ENCODE data around the gene CDK5RAP1. TPM values are rescaled to one million over a fixed set of nuclear protein-coding genes. Genes with fewer than 3 reads are reported as not detected.
"Not testable (repeated sequence)": the region's sequence is repeated elsewhere in the genome, so short reads cannot be mapped to it uniquely, and the experiment has no call there.

CDK5RAP1 gene
- total and polyA plus RNA-seq, 4 donors, result 16.8 to 65.7 (median 23.6) TPM

- intact Hi-C loops (cut with DNase I), result no loop called here
- no peaks in the 10 kb centered on the region for H3K4me1 ChIP-seq (ENCODE audit: control insufficient read depth in 1 of 2, insufficient read depth in 2 of 2, low read length in 2 of 2)
- ATAC-seq (ENCODE audit: low FRiP score) (no peak), DNase-seq (no peak)
- H3K36me3 ChIP-seq (ENCODE audit: control insufficient read depth in 1 of 2, insufficient read depth in 2 of 2, low read length in 1 of 2), result no peaks in the 10 kb centered on the region
- WGBS, 2 donors, result 0 to 1% methylated on average over 8 of the region's 8 CpGs
- H3K27me3 ChIP-seq (ENCODE audit: control insufficient read depth in 1 of 2, insufficient read depth in 2 of 2, low read length in 1 of 2), result no peaks in the 10 kb centered on the region
- H3K4me3 ChIP-seq (ENCODE audit: low read length in 2 of 2), result peak overlapping the region; percentile 36 to 93
- no peaks in the 10 kb centered on the region for H3K9me3 ChIP-seq (ENCODE audit: control insufficient read depth, low read length)
- no peak overlapping the region for H3K27ac ChIP-seq (ENCODE audit: low read depth in 1 of 2, low read length in 2 of 2)
Measured at GRCh38 chr20:33400812-33401183, 521 bp downstream of the CDK5RAP1 start.

GRCh38 chr20:33399924-33400323, 1.4 kb downstream of the CDK5RAP1 start:
- Histone ChIP-seq H3K27ac (ENCODE audit: low read depth in 1 of 2, low read length in 2 of 2) (no peak overlapping the region), H3K36me3 (ENCODE audit: control insufficient read depth in 1 of 2, insufficient read depth in 2 of 2, low read length in 1 of 2) (no peaks in the 10 kb centered on the region), H3K9me3 (ENCODE audit: control insufficient read depth, low read length) (no peaks in the 10 kb centered on the region), H3K27me3 (ENCODE audit: control insufficient read depth in 1 of 2, insufficient read depth in 2 of 2, low read length in 1 of 2) (no peaks in the 10 kb centered on the region), H3K4me1 (ENCODE audit: control insufficient read depth in 1 of 2, insufficient read depth in 2 of 2, low read length in 2 of 2) (no peaks in the 10 kb centered on the region), H3K4me3 (ENCODE audit: low read length in 2 of 2) (no peak overlapping the region)
- ATAC-seq (ENCODE audit: low FRiP score), result no peak
- WGBS, 2 donors, result 53 to 59% methylated on average over 6 of the region's 6 CpGs
- DNase-seq, result no peak
- intact Hi-C loops (cut with DNase I), result no loop called here

GRCh38 chr20:33394718-33395117, 6.6 kb downstream of the CDK5RAP1 start:
- DNase-seq, result no peak
- H3K36me3 ChIP-seq (ENCODE audit: control insufficient read depth in 1 of 2, insufficient read depth in 2 of 2, low read length in 1 of 2), result peaks cover 0 to 1% of the 10 kb centered on the region in 2 donors
- no peak for ATAC-seq (ENCODE audit: low FRiP score)
- H3K4me1 ChIP-seq (ENCODE audit: control insufficient read depth in 1 of 2, insufficient read depth in 2 of 2, low read length in 2 of 2), result no peaks in the 10 kb centered on the region
- WGBS, 2 donors, result 84 to 85% methylated on average over 4 of the region's 4 CpGs
- intact Hi-C loops (cut with DNase I), result no loop called here
- no peaks in the 10 kb centered on the region for H3K27me3 ChIP-seq (ENCODE audit: control insufficient read depth in 1 of 2, insufficient read depth in 2 of 2, low read length in 1 of 2)
- no peak overlapping the region for H3K4me3 ChIP-seq (ENCODE audit: low read length in 2 of 2)
- no peaks in the 10 kb centered on the region for H3K9me3 ChIP-seq (ENCODE audit: control insufficient read depth, low read length)
- no peak overlapping the region for H3K27ac ChIP-seq (ENCODE audit: low read depth in 1 of 2, low read length in 2 of 2)

- intact Hi-C loops (cut with DNase I), result no loop called here
- Histone ChIP-seq H3K27me3 (ENCODE audit: control insufficient read depth in 1 of 2, insufficient read depth in 2 of 2, low read length in 1 of 2) (no peaks in the 10 kb centered on the region), H3K9me3 (ENCODE audit: control insufficient read depth, low read length) (no peaks in the 10 kb centered on the region), H3K27ac (ENCODE audit: low read depth in 1 of 2, low read length in 2 of 2) (no peak overlapping the region), H3K4me3 (ENCODE audit: low read length in 2 of 2) (no peak overlapping the region), H3K4me1 (ENCODE audit: control insufficient read depth in 1 of 2, insufficient read depth in 2 of 2, low read length in 2 of 2) (no peaks in the 10 kb centered on the region), H3K36me3 (ENCODE audit: control insufficient read depth in 1 of 2, insufficient read depth in 2 of 2, low read length in 1 of 2) (peaks cover 0 to 1% of the 10 kb centered on the region in 2 donors)
- 87 to 89% methylated on average over 4 of the region's 4 CpGs for WGBS, 2 donors
- ATAC-seq (ENCODE audit: low FRiP score) (no peak), DNase-seq (no peak)
Measured at GRCh38 chr20:33393609-33394008, 7.7 kb downstream of the CDK5RAP1 start.

GRCh38 chr20:33391722-33392415, 9.4 kb downstream of the CDK5RAP1 start:
- Histone ChIP-seq H3K4me3 (ENCODE audit: low read length in 2 of 2) (no peak overlapping the region), H3K4me1 (ENCODE audit: control insufficient read depth in 1 of 2, insufficient read depth in 2 of 2, low read length in 2 of 2) (no peaks in the 10 kb centered on the region), H3K9me3 (ENCODE audit: control insufficient read depth, low read length) (no peaks in the 10 kb centered on the region), H3K27ac (ENCODE audit: low read depth in 1 of 2, low read length in 2 of 2) (no peak overlapping the region), H3K27me3 (ENCODE audit: control insufficient read depth in 1 of 2, insufficient read depth in 2 of 2, low read length in 1 of 2) (no peaks in the 10 kb centered on the region), H3K36me3 (ENCODE audit: control insufficient read depth in 1 of 2, insufficient read depth in 2 of 2, low read length in 1 of 2) (peaks cover 0 to 3% of the 10 kb centered on the region in 2 donors)
- ATAC-seq (ENCODE audit: low FRiP score) (no peak), DNase-seq (no peak)
- WGBS, 2 donors, result 70 to 75% methylated on average over 9 of the region's 9 CpGs
- intact Hi-C loops (cut with DNase I), result no loop called here

GRCh38 chr20:33389326-33389725, 12.0 kb downstream of the CDK5RAP1 start:
- H3K9me3 ChIP-seq (ENCODE audit: control insufficient read depth, low read length); DNase-seq; intact Hi-C loops (cut with DNase I); H3K36me3 ChIP-seq (ENCODE audit: control insufficient read depth in 1 of 2, insufficient read depth in 2 of 2, low read length in 1 of 2); ATAC-seq (ENCODE audit: low FRiP score); H3K27me3 ChIP-seq (ENCODE audit: control insufficient read depth in 1 of 2, insufficient read depth in 2 of 2, low read length in 1 of 2); H3K4me1 ChIP-seq (ENCODE audit: control insufficient read depth in 1 of 2, insufficient read depth in 2 of 2, low read length in 2 of 2); H3K4me3 ChIP-seq (ENCODE audit: low read length in 2 of 2); H3K27ac ChIP-seq (ENCODE audit: low read depth in 1 of 2, low read length in 2 of 2): not testable (repeated sequence)
- WGBS, 2 donors, result 96 to 97% methylated on average over 18 to 36 of the region's 36 CpGs

DNA sequence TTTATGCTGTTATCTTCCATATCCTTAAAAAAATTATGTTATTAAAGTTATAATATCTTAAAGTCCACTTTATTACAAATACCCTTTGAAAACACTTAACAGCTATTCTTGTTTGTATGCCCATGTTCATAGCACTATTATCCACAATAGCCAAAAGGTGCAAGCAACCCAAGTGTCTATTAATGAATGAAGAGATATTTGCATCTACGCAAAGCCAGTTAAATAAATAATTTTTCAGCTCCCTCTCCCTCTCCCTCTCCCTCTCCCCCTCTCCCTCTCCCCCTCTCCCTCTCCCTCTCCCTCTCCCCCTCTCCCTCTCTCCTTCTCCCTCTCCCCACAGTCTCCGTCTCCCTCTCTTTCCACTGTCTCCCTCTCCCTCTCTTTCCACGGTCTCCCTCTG, 13.1 kb downstream of the CDK5RAP1 start:
- no peak for DNase-seq
- no peaks in the 10 kb centered on the region for H3K4me1 ChIP-seq (ENCODE audit: control insufficient read depth in 1 of 2, insufficient read depth in 2 of 2, low read length in 2 of 2)
- intact Hi-C loops (cut with DNase I), result no loop called here
- no peak overlapping the region for H3K4me3 ChIP-seq (ENCODE audit: low read length in 2 of 2)
- no peaks in the 10 kb centered on the region for H3K9me3 ChIP-seq (ENCODE audit: control insufficient read depth, low read length)
- no peak for ATAC-seq (ENCODE audit: low FRiP score)
- no peak overlapping the region for H3K27ac ChIP-seq (ENCODE audit: low read depth in 1 of 2, low read length in 2 of 2)
- H3K27me3 ChIP-seq (ENCODE audit: control insufficient read depth in 1 of 2, insufficient read depth in 2 of 2, low read length in 1 of 2), result no peaks in the 10 kb centered on the region
- WGBS, 2 donors, result 96 to 100% methylated on average over 1 to 3 of the region's 3 CpGs
- H3K36me3 ChIP-seq (ENCODE audit: control insufficient read depth in 1 of 2, insufficient read depth in 2 of 2, low read length in 1 of 2), result peaks cover 0 to 9% of the 10 kb centered on the region in 2 donors

- DNase-seq (no peak), ATAC-seq (ENCODE audit: low FRiP score) (no peak)
Measured at GRCh38 chr20:33387177-33387576, 14.1 kb downstream of the CDK5RAP1 start.

DNA sequence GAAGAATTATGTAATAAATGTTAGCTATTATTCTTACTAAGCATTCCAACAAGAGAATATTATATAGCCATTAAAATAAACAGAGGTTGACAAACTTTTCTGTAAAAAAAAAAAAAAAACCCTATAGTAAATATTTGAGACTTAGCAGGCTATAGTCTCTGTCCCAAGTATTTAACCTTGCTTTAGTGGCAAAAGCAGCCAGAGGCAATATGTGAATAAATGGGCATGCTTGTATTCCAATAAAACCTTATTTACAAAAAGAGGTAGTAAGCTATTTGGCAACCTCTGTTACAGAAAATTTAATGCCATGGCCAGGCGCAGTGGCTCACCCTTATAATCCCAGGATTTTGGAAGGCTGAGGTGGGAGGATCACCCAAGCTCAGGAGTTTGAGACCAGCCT, 14.6 kb downstream of the CDK5RAP1 start:
- Histone ChIP-seq H3K4me3 (ENCODE audit: low read length in 2 of 2) (no peak overlapping the region), H3K4me1 (ENCODE audit: control insufficient read depth in 1 of 2, insufficient read depth in 2 of 2, low read length in 2 of 2) (no peaks in the 10 kb centered on the region), H3K27ac (ENCODE audit: low read depth in 1 of 2, low read length in 2 of 2) (no peak overlapping the region), H3K36me3 (ENCODE audit: control insufficient read depth in 1 of 2, insufficient read depth in 2 of 2, low read length in 1 of 2) (peaks cover 0 to 9% of the 10 kb centered on the region in 2 donors), H3K9me3 (ENCODE audit: control insufficient read depth, low read length) (no peaks in the 10 kb centered on the region), H3K27me3 (ENCODE audit: control insufficient read depth in 1 of 2, insufficient read depth in 2 of 2, low read length in 1 of 2) (no peaks in the 10 kb centered on the region)
- intact Hi-C loops (cut with DNase I), result no loop called here
- 96 to 97% methylated on average over 1 of the region's 1 CpG for WGBS, 2 donors
- DNase-seq, result no peak
- no peak for ATAC-seq (ENCODE audit: low FRiP score)

More at GRCh38 chr20:33387177-33387576, 14.1 kb downstream of the CDK5RAP1 start:
- H3K27me3 ChIP-seq (ENCODE audit: control insufficient read depth in 1 of 2, insufficient read depth in 2 of 2, low read length in 1 of 2), result no peaks in the 10 kb centered on the region
- no peak overlapping the region for H3K27ac ChIP-seq (ENCODE audit: low read depth in 1 of 2, low read length in 2 of 2)
- intact Hi-C loops (cut with DNase I), result no loop called here
- H3K36me3 ChIP-seq (ENCODE audit: control insufficient read depth in 1 of 2, insufficient read depth in 2 of 2, low read length in 1 of 2), result peaks cover 0 to 9% of the 10 kb centered on the region in 2 donors
- H3K4me3 ChIP-seq (ENCODE audit: low read length in 2 of 2), result no peak overlapping the region
- WGBS, 2 donors, result 25 to 30% methylated on average over 7 of the region's 7 CpGs
- no peaks in the 10 kb centered on the region for H3K4me1 ChIP-seq (ENCODE audit: control insufficient read depth in 1 of 2, insufficient read depth in 2 of 2, low read length in 2 of 2)
- no peaks in the 10 kb centered on the region for H3K9me3 ChIP-seq (ENCODE audit: control insufficient read depth, low read length)
